Measurements from ENCODE around the gene MCF2.

MCF2 gene

DNA sequence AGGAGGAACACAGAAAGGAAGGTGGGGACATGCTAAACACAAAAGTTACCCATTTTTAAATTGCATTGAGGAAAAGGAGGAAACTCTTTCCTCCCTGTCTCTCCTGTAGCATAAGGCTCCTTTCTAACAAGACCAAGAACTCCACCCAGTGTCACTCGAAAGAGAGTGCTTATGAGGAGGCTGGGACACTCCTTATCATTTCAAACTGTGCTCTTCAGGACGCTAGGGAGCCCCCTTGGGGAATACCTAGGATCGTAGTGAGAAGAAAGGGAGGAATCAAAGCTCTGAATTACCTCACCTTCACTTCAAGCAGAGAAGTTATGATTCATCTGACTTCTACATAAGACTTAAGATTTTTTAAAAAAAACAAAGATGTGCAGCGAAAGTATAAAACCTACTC, 111.9 kb downstream of the MCF2 start:
- no peak for DNase-seq

DNA sequence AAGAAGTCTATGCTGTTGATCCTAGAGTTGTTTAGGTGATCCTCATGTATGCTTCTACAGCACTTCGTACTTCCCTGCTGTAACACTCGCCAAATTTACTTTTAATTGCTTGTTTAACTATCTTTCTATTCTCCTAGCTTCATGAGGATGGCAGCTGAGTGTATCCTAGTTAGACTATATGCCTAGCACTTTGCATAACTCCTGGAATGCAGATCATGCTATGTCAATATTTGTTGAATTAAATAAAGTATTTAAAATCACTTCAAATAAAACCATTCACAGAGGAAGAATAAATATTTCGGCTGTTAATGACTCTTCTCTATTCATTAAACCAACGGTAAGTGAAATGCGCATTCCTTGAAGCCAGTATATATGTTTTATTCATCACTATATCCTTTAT, 122.4 kb downstream of the MCF2 start:
- DNase-seq = no peak

DNA sequence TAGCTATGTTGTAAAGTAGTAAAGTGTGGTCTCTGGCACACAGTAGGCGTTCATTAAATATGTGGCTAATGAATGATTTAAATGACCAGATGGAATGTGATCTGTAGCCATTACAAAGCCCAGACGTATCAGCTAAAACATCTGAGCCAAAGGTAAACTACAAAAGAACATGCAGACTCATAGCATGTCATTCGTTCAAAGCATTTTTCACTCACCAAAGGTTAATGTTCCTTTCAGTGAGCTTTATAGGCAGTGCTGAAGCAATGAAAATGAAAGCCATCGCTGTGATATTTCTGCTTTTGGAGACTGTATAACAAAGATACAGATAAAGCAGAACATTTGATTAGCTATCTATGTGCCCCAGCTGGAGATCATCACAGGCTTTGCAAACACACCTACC, 126.9 kb downstream of the MCF2 start:
- no peak for DNase-seq

DNA sequence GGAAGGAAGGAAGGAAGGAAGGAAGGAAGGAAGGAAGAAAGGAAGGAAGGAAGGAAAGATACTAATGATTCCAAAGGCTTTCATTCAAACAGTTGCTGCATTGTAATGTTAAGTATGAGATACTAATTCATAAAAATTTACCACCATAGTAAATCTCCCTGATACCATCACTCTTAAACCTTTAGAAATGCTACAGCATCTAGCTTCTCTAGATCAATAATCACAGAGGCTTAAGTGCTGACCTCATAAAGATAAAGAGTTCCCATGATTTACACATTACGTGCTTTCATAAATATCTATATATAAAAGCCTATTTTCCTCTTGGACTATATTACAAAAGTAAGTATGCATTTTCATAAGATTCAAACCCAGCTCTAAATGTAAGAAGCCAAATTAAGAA, 141.0 kb downstream of the MCF2 start:
- no peak for DNase-seq

DNA sequence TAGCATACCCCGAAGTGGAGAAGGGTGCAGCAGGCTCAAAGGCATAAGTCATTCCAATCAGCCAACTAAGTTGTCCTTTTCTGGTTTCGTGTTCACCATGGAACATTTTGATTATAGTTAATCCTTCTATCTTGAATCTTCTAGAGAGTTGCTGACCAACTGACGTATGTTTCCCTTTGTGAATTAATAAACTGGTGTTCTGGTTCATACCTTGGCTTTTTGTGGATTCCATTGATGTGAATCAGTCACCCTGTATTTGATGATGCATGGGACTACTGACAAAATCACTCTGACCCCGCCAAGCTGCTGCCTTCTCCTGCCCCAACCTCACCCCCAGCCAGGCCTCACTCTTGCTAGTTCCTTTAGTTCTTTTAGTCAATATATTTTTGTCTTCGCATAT, 144.7 kb downstream of the MCF2 start:
- DNase-seq = no peak

DNA sequence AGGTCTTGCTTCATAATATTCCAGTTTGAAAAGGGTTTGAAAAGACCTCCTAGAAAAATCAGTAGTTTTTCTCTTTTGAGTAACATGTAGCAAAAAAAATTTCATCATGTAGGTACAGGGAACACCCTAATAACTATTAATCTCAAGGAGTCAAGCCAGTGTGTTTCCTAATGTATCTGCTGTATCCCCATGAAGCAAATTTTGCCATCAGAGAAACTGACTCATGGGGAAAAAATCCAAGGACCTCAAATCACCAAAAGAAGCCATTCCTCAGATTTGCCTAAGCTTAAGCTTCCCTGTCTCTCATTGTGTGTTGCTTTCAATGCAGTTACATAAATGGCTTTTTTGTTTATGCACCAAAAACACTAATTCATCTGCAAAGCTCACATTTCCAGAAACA, 147.7 kb downstream of the MCF2 start:
- no peak for DNase-seq

DNA sequence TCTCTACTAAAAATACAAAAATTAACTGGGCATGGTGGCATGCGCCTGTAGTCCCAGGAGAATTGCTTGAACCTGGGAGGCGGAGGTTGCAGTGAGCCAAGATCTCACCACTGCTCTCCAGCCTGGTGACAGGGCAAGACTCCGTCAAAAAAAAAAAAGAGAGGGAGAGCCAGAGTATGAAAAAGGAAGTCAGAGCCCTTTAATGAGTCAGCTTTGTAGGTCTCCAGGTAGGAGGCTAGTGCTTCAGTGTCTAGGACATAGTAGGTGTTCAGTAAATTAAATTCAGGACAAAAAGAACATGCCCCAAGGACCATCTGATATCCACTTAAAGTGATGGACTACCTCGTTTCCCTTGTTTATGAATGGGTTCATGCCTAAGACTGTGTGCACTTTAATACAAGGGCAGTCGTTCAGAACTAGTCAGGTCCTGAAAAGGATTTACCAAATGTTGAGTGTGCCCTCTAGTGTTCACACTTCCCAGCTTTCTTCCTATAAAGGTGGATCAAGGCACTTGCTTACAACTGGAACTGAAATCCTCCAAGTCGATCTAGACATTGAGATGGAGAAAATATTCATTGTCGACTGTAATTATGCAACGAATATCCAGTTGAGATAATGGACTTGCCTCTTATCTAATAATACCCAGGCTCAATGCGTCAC, 148.5 kb downstream of the MCF2 start:
- DNase-seq = peak; percentile 14

DNA sequence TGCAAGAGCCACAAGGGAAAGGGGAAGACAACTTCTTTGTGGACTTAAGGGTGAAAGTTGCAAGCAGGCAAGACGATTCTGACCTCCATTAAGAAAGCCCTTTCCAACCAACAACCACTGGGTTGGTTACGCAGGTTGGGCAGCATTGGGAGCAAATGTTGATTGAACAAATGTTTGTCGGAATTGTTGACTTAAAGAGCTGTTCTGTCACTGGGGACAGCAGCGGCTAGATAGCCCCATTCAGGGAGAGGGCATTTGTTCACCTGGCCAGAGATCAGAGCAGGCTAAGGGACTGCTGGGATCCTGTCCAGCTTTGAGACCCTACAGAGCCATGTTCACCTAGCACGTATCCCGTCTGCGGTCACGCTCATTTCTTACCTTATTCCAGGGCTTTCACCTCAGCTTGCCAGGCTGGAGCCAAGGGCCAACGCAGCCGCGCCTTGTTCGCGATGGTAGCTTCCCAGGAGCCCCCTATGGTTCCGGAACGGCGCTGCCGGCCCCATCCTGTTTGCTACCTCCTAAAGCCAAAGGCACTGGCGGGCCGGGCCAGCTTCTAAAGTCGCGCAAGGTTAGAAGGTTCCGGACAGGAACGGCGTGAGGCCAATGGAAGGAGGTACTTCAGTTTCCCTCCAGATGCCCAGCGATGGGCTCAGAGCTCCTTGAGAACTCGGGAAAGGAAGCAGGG, 152.8 kb downstream of the MCF2 start:
- no peak for DNase-seq

DNA sequence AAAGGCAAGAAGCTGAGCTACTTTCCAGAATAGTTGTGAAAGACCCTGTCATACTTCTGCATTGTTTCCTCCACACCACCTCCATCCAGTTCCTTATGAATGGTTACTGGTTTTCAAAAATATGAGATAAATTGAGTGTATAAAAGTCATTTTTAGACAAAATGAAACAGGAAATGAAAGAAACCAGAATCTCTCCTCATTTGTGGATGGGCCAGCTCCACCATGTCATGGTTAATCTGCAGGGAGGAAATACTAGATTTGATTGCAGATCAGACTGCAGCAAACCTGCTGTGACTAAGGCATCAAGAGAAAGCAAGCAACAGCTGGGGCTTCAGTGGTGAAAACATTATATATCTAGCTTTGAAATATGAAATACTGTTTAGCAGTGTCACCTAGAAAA, 153.6 kb downstream of the MCF2 start:
- no peak for DNase-seq

DNA sequence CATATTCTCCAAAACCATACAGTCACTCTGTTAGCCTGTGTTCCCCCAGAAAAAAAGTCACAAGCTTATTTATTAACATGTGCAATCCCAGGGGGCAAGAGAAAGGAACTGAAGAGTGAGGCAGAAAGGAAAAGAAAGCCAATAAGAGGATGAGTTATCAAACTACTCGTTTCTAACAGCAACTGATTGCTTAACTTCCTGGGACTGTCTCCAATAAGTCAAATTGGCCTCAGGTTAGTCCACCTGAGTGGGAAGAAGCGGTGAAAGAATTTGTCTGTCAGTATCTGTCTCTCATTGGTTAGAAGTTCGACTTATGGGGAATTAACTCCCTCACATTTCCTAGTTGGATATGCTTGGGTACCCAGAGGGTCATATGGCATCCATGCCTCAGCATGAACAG, 163.4 kb downstream of the MCF2 start:
- DNase-seq = no peak

DNA sequence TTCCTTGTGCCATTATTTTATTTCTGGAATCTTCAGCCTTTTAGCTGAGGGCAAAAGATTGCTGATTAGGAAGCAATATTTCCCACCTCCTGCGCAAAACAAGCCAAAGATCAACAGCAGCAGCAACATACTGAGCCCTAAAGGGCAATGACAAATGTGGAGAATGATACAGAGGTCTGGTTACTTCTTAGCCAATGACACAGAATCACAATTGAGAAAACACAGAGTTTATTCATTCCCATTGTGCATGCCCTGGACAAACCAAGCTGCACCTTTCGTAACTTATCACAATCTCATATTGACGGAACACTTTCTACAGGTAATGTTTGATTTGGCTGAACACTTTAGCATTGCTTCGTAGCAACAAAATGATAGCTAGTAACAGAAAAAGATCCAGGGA, 164.0 kb downstream of the MCF2 start:
- no peak for DNase-seq

DNA sequence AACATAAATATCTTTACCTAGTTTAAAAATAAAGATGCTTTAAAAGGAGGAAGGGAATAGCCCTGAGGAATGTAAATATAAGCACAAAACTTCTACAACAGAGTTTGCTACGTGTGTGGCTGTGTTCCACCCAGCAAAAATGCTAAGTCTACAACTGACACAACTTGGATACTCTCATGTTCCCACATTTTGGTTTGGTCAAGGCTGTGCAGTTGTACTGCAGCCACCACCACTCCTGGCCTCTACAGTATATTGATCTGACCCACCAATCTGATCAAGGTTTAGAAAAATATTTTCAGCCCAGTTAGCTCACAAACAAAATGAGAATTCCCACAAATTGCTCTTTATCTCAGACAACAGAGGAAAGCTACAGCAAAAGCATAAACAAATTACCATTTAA, 165.3 kb downstream of the MCF2 start:
- DNase-seq = no peak

DNA sequence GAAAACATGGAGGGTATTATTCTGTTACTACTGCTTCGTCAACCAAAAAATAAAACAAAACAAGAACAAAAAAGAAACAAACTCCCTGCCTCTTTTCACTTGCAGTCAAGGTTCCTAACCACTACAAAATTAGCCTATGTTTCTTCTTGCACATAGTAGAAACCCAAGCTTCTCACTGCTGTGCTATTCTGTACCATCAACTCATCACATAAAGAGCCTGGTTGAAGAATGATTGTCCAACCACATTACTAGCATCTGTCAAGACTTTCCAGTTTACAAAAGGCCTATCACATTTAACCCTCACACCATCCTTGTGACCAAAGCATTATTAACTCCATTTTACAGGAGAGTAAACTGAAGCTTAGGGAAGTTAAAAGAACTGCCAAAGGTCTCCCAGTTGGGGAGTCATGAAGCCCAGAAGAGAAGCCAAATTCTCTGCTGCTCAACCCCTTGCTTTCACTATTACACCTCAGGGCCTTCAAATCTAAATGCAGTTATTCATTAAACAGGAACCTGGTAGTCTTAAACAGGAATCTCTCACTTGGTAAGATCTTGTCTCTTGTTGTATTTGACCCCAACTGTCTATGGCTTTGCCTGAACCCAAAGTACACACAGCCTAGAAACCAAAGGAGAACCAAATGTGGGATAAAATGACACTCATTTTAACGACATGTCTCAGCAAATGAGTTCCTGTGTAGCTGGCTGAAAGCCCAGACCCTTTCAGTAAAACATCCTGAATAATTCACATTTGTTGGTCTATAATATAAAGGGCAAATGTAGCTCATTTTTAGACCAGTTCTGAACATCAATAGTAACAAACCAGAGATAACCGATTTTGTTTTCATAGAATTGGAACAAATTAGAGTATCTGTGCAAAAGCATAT, 168.8 kb downstream of the MCF2 start:
- DNase-seq = peak; percentile 2

DNA sequence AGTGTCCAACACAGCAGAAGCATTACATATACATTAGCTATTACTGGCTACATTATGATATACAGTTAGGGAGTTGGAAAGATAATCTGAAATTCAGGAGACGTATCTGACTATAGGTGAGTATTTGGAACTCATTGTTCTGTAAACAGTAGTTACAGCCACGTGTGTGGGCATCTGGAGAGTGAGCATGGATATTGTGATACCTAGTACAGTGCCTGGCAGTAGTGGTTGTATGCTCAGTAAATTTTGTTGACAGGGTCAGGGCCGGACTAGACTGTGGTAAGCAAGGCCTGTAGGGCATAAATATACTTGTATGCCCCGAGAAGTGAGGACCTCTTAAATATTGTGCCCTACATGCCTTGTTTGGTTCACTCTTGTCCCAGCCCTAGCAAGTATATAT, 174.5 kb downstream of the MCF2 start:
- no peak for DNase-seq

DNA sequence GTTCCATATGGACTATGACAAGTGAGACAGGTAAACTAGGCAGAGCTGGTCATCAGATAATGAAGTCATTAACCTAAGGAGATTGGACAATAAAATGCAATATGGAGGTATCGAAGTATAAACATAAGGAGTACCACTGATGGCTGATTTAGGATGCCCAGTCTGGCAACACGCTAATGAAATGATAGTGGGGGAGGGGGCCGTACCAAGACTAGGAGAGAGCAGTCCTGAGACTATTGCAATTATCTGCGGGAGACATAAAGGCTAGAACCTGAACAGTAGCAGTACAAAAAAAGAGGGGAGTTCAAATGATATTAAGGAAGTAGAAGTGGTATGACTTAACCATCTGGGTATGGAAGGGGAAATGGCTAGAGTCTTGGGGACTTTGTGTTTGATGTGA, 175.1 kb downstream of the MCF2 start:
- DNase-seq = no peak
